ENCODE data around the gene SUPT20HL1.

DNA sequence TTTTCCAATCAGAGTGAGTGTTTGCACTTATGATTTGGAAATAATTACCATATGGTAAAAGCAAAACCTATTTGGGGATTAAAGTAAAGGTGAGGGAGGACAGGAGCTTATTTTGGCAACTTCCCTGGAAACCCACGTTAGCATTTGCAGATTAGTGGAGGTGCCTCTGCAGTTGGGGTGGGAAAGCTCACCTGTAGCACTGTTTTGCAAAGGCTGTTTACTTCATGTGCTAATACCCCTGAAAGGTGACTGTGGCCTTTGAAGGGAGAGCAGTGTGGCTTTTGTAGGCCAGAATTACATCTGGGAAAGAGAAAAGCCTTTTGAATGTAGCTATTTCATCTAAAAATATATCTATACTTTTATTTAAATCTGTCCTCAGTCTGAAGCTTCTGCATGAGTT is 9.4 kb downstream of the SUPT20HL1 start:
- TF ChIP-seq, protein P1, sequence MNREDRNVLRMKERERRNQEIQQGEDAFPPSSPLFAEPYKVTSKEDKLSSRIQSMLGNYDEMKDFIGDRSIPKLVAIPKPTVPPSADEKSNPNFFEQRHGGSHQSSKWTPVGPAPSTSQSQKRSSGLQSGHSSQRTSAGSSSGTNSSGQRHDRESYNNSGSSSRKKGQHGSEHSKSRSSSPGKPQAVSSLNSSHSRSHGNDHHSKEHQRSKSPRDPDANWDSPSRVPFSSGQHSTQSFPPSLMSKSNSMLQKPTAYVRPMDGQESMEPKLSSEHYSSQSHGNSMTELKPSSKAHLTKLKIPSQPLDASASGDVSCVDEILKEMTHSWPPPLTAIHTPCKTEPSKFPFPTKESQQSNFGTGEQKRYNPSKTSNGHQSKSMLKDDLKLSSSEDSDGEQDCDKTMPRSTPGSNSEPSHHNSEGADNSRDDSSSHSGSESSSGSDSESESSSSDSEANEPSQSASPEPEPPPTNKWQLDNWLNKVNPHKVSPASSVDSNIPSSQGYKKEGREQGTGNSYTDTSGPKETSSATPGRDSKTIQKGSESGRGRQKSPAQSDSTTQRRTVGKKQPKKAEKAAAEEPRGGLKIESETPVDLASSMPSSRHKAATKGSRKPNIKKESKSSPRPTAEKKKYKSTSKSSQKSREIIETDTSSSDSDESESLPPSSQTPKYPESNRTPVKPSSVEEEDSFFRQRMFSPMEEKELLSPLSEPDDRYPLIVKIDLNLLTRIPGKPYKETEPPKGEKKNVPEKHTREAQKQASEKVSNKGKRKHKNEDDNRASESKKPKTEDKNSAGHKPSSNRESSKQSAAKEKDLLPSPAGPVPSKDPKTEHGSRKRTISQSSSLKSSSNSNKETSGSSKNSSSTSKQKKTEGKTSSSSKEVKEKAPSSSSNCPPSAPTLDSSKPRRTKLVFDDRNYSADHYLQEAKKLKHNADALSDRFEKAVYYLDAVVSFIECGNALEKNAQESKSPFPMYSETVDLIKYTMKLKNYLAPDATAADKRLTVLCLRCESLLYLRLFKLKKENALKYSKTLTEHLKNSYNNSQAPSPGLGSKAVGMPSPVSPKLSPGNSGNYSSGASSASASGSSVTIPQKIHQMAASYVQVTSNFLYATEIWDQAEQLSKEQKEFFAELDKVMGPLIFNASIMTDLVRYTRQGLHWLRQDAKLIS (CRISPR knock-in tag; IDR thresholded peaks at IDR 0.05; ENCODE audit: borderline replicate concordance) = no peak
- TF ChIP-seq, protein P2, sequence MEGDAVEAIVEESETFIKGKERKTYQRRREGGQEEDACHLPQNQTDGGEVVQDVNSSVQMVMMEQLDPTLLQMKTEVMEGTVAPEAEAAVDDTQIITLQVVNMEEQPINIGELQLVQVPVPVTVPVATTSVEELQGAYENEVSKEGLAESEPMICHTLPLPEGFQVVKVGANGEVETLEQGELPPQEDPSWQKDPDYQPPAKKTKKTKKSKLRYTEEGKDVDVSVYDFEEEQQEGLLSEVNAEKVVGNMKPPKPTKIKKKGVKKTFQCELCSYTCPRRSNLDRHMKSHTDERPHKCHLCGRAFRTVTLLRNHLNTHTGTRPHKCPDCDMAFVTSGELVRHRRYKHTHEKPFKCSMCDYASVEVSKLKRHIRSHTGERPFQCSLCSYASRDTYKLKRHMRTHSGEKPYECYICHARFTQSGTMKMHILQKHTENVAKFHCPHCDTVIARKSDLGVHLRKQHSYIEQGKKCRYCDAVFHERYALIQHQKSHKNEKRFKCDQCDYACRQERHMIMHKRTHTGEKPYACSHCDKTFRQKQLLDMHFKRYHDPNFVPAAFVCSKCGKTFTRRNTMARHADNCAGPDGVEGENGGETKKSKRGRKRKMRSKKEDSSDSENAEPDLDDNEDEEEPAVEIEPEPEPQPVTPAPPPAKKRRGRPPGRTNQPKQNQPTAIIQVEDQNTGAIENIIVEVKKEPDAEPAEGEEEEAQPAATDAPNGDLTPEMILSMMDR (IDR thresholded peaks at IDR 0.05) = no peak
- no peak for TF ChIP-seq NFE2L1 (CRISPR knock-in tag; IDR thresholded peaks at IDR 0.05)
- TF ChIP-seq, protein P3, sequence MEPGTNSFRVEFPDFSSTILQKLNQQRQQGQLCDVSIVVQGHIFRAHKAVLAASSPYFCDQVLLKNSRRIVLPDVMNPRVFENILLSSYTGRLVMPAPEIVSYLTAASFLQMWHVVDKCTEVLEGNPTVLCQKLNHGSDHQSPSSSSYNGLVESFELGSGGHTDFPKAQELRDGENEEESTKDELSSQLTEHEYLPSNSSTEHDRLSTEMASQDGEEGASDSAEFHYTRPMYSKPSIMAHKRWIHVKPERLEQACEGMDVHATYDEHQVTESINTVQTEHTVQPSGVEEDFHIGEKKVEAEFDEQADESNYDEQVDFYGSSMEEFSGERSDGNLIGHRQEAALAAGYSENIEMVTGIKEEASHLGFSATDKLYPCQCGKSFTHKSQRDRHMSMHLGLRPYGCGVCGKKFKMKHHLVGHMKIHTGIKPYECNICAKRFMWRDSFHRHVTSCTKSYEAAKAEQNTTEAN (CRISPR knock-in tag; IDR thresholded peaks at IDR 0.05) = no peak
